ENCODE data around the gene BTN3A1. TPM values are rescaled to one million over a fixed set of nuclear protein-coding genes. Genes with fewer than 3 reads are reported as not detected.
"Not testable (repeated sequence)": the region's sequence is repeated elsewhere in the genome, so short reads cannot be mapped to it uniquely, and the experiment has no call there.

The BTN3A1 gene
- total and polyA plus RNA-seq, 2 of the 8 experiments (the other 6 are each of a cell fraction or from before 2014, with no cell fraction given), result 4.7 to 5.6 TPM

DNA sequence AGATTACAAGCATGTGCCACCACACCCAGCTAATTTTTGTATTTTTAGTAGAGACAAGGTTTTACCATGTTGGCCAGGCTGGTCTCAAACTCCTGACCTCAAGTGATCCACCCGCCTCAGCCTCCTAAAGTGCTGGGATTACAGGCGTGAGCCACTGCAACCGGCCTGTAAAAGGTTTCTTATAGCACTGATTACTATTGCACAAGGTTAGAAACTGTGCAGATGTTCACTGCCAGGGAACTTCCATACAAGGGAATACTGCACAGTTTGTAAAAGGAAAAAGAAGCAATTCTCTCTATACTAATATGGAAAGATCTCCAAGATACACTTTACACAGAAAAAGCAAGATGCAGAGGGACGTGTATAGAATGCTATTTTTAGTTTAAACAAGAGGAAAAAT lies 30.3 kb upstream of the BTN3A1 start:
- H3K9ac ChIP-seq (replicated peaks in 1 of 4; ENCODE audit: extremely low read depth in 1 of 4, low read depth in 3 of 4, low read length in 3 of 4); H4K20me1 ChIP-seq (replicated peaks in 1 of 2; ENCODE audit: control insufficient read depth in 1 of 2, insufficient read depth in 2 of 2, low read length in 2 of 2); H3K18ac ChIP-seq (ENCODE audit: extremely low read depth, low read length); H3K23me2 ChIP-seq (ENCODE audit: low read depth, low read length); FAIRE-seq; H3K56ac ChIP-seq (replicated peaks; ENCODE audit: insufficient read length, low read depth, low read length); H2BK20ac ChIP-seq (ENCODE audit: low read length); H2BK12ac ChIP-seq (ENCODE audit: low read depth, low read length); H3K4me3 ChIP-seq (ENCODE audit: extremely low read depth in 1 of 4, insufficient read depth in 2 of 4, low read depth in 3 of 4, low read length in 4 of 4); H2AK5ac ChIP-seq (ENCODE audit: low read depth, low read length); H3K27ac ChIP-seq (ENCODE audit: low read depth, low read length); H3K79me1 ChIP-seq (ENCODE audit: low read depth, low read length); H3K4ac ChIP-seq (replicated peaks; ENCODE audit: insufficient read length, low read depth, low read length); H2BK5ac ChIP-seq (ENCODE audit: low read depth, low read length); H3K4me2 ChIP-seq (ENCODE audit: insufficient read depth in 1 of 2, low read depth in 2 of 2, low read length in 2 of 2); H3K27me3 ChIP-seq (replicated peaks in 1 of 4; ENCODE audit: control insufficient read depth in 3 of 4, extremely low read depth in 1 of 4, insufficient read depth in 3 of 4, low read length in 3 of 4); CTCF ChIA-PET (ENCODE audit: partially characterized antibody); H2BK120ac ChIP-seq (replicated peaks; ENCODE audit: low read depth, low read length); H4K8ac ChIP-seq (ENCODE audit: extremely low read depth, insufficient read depth, low read length); H2BK15ac ChIP-seq (ENCODE audit: low read length); H3K23ac ChIP-seq (ENCODE audit: insufficient read length); H2AFZ ChIP-seq (ENCODE audit: low read length); H3K79me2 ChIP-seq (ENCODE audit: control insufficient read depth in 1 of 2, insufficient read depth in 2 of 2, low read length in 2 of 2); H4K5ac ChIP-seq (ENCODE audit: insufficient read length, low read depth, low read length); H3K9me3 ChIP-seq (ENCODE audit: insufficient read depth in 2 of 2, low read depth in 1 of 2, low read length in 1 of 2); DNase-seq (ENCODE audit: low read depth in 1 of 2, low spot score in 2 of 2); H3K36me3 ChIP-seq (ENCODE audit: control insufficient read depth in 2 of 4, insufficient read depth in 4 of 4, low read length in 3 of 4); H3K14ac ChIP-seq (ENCODE audit: insufficient read length); H4K91ac ChIP-seq (replicated peaks; ENCODE audit: insufficient read length, low read length); H3K4me1 ChIP-seq (replicated peaks in 1 of 4; ENCODE audit: control insufficient read depth in 3 of 4, insufficient read depth in 4 of 4, low read length in 3 of 4); POLR2A ChIA-PET (ENCODE audit: partially characterized antibody): not testable (repeated sequence)
- 91% methylated on average over 4 of the region's 4 CpGs; no CpG with 5 or more reads in 1 of the 2 experiments for WGBS, 2 experiments (ENCODE audit: extremely low coverage in 1 of 2, insufficient coverage in 1 of 2, insufficient read length in 1 of 2, insufficient replicate concordance in 2 of 2, low coverage in 1 of 2, low lambda C conversion rate in 2 of 2, missing lambda C conversion rate in 1 of 2)

Measured in H1 (cell line).